Nasal cavity respiratory epithelium epithelial cell of viscerocranial mucosa (primary cell): ENCODE data around the gene TLE4. TPM values are rescaled to one million over a fixed set of nuclear protein-coding genes. Genes with fewer than 3 reads are reported as not detected.

Experiments
- total RNA-seq: library from RNA; depleted of rRNA; stranded (reverse); fragments of >200 nt; gene quantifications from 2 replicates; pipeline ENCODE4 v1.2.3, GENCODE V29; 2014

The TLE4 gene
- 8.2 and 14.1 TPM in 2 replicates for total RNA-seq

GRCh38 chr9:79571309-79572031 lies at the start of gene TLE4:
Gene TLE4, plus strand, starts transcription at chr9:79571965. Its CDS starts 826 bp downstream, at chr9:79572791.

